NB4 (cell line): Measurements from ENCODE around the gene APC.
"Not testable (repeated sequence)": the region's sequence is repeated elsewhere in the genome, so short reads cannot be mapped to it uniquely, and the experiment has no call there.

Experiments used
- DNase-seq: peaks from one replicate; pipeline ENCODE4 v3.0.0; 2010; ENCODE audit warnings: low read depth
- H3K4me3 ChIP-seq: one replicate; pipeline ENCODE4 v1.5.1; 2011; ENCODE audit warnings: mild to moderate bottlenecking, low read depth, low read length, moderate library complexity
- CTCF ChIP-seq: IDR thresholded peaks from one replicate; pipeline ENCODE4 v1.5.1; 2012; ENCODE audit warnings: low read depth, low read length
- MYC ChIP-seq: IDR thresholded peaks from 2 replicates; pipeline ENCODE4 v1.6.1; 2011; ENCODE audit warnings: low read depth, low read length
- POLR2A ChIP-seq: IDR thresholded peaks from 2 replicates; pipeline ENCODE4 v1.6.1; 2011; ENCODE audit warnings: mild to moderate bottlenecking; ENCODE audit not compliant: insufficient read length; ENCODE audit errors: extremely low read depth
- TF ChIP-seq, protein P1 (sequence below): IDR thresholded peaks from 2 replicates; pipeline ENCODE4 v1.6.1; 2011; ENCODE audit warnings: low read depth, low read length

The APC gene

DNA sequence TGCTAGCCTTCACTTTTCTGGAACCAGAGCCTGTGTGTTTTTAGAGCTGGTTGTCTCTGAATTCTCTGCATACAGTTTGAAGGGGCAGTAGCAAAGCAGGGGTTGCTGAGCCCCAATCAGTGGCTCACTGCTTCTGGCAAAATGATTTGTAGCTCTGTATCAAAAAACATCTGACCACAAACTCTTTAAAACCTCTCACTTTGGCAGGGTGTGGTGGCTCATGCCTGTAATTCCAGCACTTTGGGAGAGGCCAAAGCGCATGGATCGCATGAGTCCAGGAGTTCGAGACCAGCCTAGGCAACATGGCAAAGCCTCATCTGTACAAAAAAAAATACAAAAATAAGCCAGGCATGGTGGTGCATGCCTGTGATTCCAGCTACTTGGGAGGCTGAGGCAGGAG, 28.3 kb upstream of the APC start:
- H3K4me3 ChIP-seq, result no peak overlapping the region
- no peak for DNase-seq
- TF ChIP-seq, protein P1, sequence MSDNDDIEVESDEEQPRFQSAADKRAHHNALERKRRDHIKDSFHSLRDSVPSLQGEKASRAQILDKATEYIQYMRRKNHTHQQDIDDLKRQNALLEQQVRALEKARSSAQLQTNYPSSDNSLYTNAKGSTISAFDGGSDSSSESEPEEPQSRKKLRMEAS, result no peak
- TF ChIP-seq MYC, result no peak
- TF ChIP-seq POLR2A, result no peak
- no peak for TF ChIP-seq CTCF

- no peak for DNase-seq
- TF ChIP-seq, protein P1, result no peak
- TF ChIP-seq POLR2A (no peak), CTCF (no peak)
- no peak overlapping the region for H3K4me3 ChIP-seq
These were observed 26.8 kb upstream of the APC start for GRCh38 chr5:112710896-112711295.

DNA sequence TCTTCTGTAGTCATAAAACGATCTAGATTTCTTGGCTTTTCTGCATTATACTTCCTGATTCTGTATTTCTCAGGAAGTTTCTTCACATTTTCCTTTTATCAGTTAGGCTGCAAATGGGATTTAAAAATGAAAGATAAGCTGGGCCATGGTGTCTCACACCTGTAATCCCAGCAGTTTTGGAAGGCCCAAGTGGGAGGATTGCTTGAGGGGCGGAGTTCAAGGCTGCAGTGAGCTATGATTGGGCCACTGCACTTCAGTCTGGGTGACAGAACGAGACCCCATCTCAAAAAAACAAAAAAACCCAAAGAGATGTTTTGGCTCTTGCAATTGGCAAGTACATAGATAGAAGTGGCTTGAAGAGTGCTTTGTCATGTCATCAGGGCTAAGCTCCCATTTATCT, 26.2 kb upstream of the APC start:
- TF ChIP-seq CTCF (no peak), POLR2A (no peak), MYC (no peak)
- TF ChIP-seq, protein P1, result no peak
- no peak overlapping the region for H3K4me3 ChIP-seq
- DNase-seq, result no peak

DNA sequence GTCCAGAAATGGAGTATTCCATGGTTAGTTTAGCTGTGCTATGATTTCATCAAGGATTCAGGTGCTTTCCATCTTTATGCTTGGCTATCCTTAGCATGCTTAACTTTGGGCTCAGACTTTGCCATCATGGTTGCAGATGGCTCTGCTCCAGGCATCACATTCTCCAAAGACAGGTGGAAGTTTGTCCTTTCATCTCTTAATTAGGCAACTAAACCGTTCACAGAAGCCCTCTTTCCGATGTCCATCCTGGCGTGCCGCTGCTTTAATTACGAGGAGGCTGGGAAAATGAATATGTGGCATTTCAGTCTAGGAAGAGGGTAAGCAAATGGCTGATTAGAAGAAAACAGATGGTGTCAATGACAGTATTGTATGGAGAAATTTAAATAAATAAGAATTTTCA, 24.5 kb upstream of the APC start:
- TF ChIP-seq MYC (no peak), CTCF (no peak), POLR2A (no peak)
- TF ChIP-seq, protein P1, result no peak
- no peak overlapping the region for H3K4me3 ChIP-seq
- no peak for DNase-seq

DNA sequence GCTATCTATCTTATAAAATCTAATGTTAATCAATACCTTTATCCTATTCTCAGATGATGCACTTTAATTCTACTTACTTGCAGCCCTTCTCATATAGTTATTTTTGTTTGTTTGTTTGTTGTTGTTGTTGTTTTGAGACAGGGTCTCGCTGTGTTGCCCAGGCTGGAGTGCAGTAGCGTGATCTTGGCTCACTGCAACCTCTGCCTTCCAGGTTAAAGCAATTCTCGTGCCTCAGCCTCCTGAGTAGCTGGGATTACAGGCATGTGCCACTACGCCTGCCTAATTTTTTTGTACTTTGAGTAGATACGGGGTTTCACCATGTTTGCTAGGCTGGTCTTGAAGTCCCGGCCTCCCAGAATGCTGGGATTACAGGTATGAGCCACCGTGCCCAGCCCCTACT, 20.8 kb upstream of the APC start:
- not testable (repeated sequence) for DNase-seq, H3K4me3 ChIP-seq

GRCh38 chr5:112717506-112718082, 20.1 kb upstream of the APC start:
- TF ChIP-seq CTCF (no peak), MYC (no peak)
- TF ChIP-seq, protein P1, result no peak
- no peak overlapping the region for H3K4me3 ChIP-seq
- no peak for DNase-seq
